Kidney (tissue), 14 donors: ENCODE measurements around the gene UNC119B. TPM values are rescaled to one million over a fixed set of nuclear protein-coding genes. Genes with fewer than 3 reads are reported as not detected.

Source experiments
- DNase-seq, 5 donors: peaks; one replicate each; pipeline ENCODE4 v3.0.0-alpha.2; 2013 to 2020
- FAIRE-seq: peaks from 2 replicates; lab custom pipeline; 2012; peaks lifted over from hg19 to GRCh38; lab: Jason Lieb, UNC
- H3K27ac ChIP-seq, 2 donors: one replicate each; pipeline ENCODE4 v1.7.0; 2013; ENCODE audit warnings: low read depth in 2 of 2, low read length in 2 of 2, inconsistent platforms in 1 of 2
- H3K27me3 ChIP-seq: one replicate; pipeline ENCODE4 v1.7.1; 2013; ENCODE audit warnings: low read length, inconsistent platforms; ENCODE audit not compliant: control insufficient read depth, insufficient read depth
- H3K36me3 ChIP-seq, 3 donors: one replicate each; pipeline versions ENCODE4 v1.7.0 to v1.7.1; 2013; ENCODE audit warnings: low read length in 3 of 3, control low read depth in 1 of 3, inconsistent platforms in 1 of 3; ENCODE audit not compliant: insufficient read depth in 3 of 3, control insufficient read depth in 2 of 3
- H3K4me1 ChIP-seq, 3 donors: one replicate each; pipeline versions ENCODE4 v1.7.0 to v1.7.1; 2013; ENCODE audit warnings: low read length in 3 of 3, inconsistent platforms in 1 of 3, low read depth in 1 of 3; ENCODE audit not compliant: control insufficient read depth in 2 of 3, insufficient read depth in 2 of 3
- H3K4me3 ChIP-seq, 3 donors: one replicate each; pipeline versions ENCODE4 v1.7.0 to v1.8.1; 2013; ENCODE audit warnings: low read length in 3 of 3, control low read depth in 1 of 3, inconsistent platforms in 1 of 3
- H3K9ac ChIP-seq, 3 donors: one replicate each; pipeline versions ENCODE4 v1.7.0 to v1.7.1; 2013; ENCODE audit warnings: low read length in 3 of 3, control low read depth in 1 of 3, inconsistent platforms in 1 of 3
- H3K9me3 ChIP-seq, 3 donors: one replicate each; pipeline versions ENCODE4 v1.7.0 to v1.7.1; 2013; ENCODE audit warnings: low read length in 3 of 3, control low read depth in 1 of 3, inconsistent platforms in 1 of 3; ENCODE audit not compliant: control insufficient read depth in 2 of 3, insufficient read depth in 1 of 3
- CTCF ChIP-seq: IDR thresholded peaks from 3 replicates; pipeline ENCODE4 v1.5.1; 2012; ENCODE audit warnings: mild to moderate bottlenecking, moderate library complexity, borderline replicate concordance; ENCODE audit not compliant: insufficient read depth; ENCODE audit errors: extremely low read depth
- intact Hi-C: fragments of 100-400 bp; cut with DNase I; formaldehyde crosslinking; loops from one replicate; pipeline ENCODE4 v1.11.1; 2022
- polyA plus RNA-seq: library from polyadenylated mRNA; stranded (reverse); fragments of 350-450 nt; fragmentation: Illumina TruSeq; extraction: RNeasy Lipid Tissue Mini Kit (QIAGEN cat#74804); gene quantifications from one replicate; pipeline ENCODE4 v1.2.3, GENCODE V29; 2014; ENCODE audit warnings: low read depth, low replicate concordance; ENCODE audit not compliant: insufficient read depth
- total RNA-seq: library from RNA; stranded (reverse); fragmentation: NEBNext Ultra II Directional; extraction: Animal tissue kit (Norgen Biotek cat#: 25700); gene quantifications from one replicate; pipeline ENCODE4 v1.2.1, GENCODE V29; 2021
- donor health status: control.
- donor health status: control.
- donor health status: control.
- donor health status: control.
- donor health status: control.
- donor health status: DM: yes; HTN: yes; CAD: no.
- donor health status: Normal renal cell carcinoma (clear cell type).

UNC119B gene
- total and polyA plus RNA-seq, 2 donors from 2014 or later: 29.4 to 44.5 TPM

- Histone ChIP-seq H3K36me3 (peaks cover 0 to 2% (median 0%) of the 10 kb centered on the region in 3 donors), H3K9ac (no peak overlapping the region), H3K4me1 (no peaks in the 10 kb centered on the region), H3K27me3 (no peaks in the 10 kb centered on the region), H3K9me3 (no peaks in the 10 kb centered on the region), H3K27ac (no peak overlapping the region), H3K4me3 (no peak overlapping the region)
- FAIRE-seq (no peak), DNase-seq (peak in 1 of 5 donors; percentile 65)
- intact Hi-C loops: no loop called here
- TF ChIP-seq CTCF: no peak
Measured at GRCh38 chr12:120741476-120742421, 31.5 kb downstream of the UNC119B start.

DNA sequence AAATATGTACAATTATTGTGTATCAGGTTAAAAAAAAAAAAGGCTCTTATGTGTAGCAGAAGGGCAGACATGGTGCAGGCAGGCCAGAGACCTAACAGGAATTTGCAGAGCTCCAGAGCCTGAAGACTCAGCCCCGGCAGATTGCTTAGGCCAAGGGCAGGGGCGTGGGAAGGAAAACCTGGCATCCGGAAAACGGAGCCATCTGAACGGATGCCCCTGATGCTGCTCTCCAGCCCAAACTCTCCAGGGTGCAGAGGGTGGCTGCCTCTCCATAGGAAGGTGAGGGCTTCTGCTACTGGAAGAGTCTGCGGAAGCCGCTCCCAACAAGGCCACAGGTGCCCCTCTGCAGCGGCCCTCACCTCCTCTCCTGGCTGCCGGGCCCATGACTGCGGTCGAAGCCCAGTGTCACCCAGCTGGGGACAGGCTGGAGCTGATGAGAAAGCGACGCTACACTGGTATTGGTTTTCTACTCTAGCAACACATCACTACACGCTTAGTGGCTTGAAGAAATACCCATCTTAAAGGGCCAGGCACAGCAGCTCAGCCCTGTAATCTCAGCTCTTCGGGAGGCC is 34.8 kb downstream of the UNC119B start:
- DNase-seq (peak in 1 of 5 donors; percentile 35), FAIRE-seq (no peak)
- Histone ChIP-seq H3K27me3 (no peaks in the 10 kb centered on the region), H3K27ac (no peak overlapping the region), H3K4me1 (no peaks in the 10 kb centered on the region), H3K36me3 (no peaks in the 10 kb centered on the region), H3K9ac (no peak overlapping the region), H3K9me3 (no peaks in the 10 kb centered on the region), H3K4me3 (no peak overlapping the region)
- TF ChIP-seq CTCF: no peak
- intact Hi-C loops: no loop called here

- Histone ChIP-seq H3K9ac (no peak overlapping the region), H3K4me3 (no peak overlapping the region), H3K27me3 (no peaks in the 10 kb centered on the region), H3K9me3 (no peaks in the 10 kb centered on the region), H3K4me1 (no peaks in the 10 kb centered on the region), H3K27ac (no peak overlapping the region), H3K36me3 (no peaks in the 10 kb centered on the region)
- intact Hi-C loops: no loop called here
- FAIRE-seq: no peak
- TF ChIP-seq CTCF: no peak
- DNase-seq: peak in 1 of 5 donors; percentile 9
Measured at GRCh38 chr12:120748242-120748641, 38.0 kb downstream of the UNC119B start.
